Skin epidermis (tissue), 12 donors: Measurements from ENCODE around the gene SHISAL1.

Experiments
- H3K27ac ChIP-seq, 21 experiments: fragments of 200-600 bp; sonication (generic) in 11 of 21; one replicate each; pipeline ENCODE4 v1.5.0; 2020; ENCODE audit warnings: mild to moderate bottlenecking in 3 of 21, inconsistent platforms in 2 of 21, moderate library complexity in 2 of 21
- H3K4me3 ChIP-seq, 7 experiments: fragments of 200-600 bp; sonication (generic) in 2 of 7; one replicate each; pipeline ENCODE4 v1.5.0; 2020; ENCODE audit warnings: inconsistent platforms in 2 of 7, mild to moderate bottlenecking in 2 of 7, moderate library complexity in 1 of 7

Gene SHISAL1

DNA sequence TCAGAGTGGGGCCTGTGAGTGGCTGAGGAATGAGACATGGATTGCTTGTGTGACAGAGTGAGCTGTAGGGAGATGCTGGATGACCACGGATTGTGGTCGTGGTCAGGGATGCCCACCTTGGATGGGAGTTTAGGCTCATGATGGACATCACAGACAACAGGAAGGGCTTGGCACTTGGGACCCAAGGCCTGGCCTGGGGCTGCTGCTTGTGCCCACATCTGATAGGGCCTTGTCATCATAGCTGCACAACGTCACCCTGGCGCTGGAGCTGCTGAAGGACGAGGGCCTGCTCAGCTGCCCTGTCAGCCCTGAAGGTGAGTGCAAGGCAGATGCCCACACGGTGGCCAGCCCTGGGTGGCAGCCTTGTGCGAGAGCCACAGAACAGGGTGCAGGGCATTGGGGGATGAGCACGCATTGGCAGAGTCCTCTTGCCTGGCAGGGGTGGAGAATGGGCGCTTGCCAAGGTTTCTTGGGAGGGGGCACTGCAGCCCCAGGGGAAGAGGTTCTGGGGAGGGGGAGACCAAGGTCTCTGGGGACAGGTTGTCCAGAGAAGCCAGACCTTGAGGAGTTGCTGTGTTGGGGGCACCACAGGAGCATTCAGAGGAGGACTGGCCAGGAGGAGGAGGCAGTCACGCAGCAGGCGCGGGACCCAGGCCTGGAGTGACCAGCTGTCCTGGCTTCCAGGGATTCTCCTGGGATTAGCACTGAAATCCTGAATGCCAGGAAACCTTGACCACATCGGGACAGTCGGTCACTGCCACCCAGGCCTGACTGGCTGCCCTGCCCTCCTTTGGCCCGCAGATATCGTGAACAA is 107.0 kb downstream of the SHISAL1 start:
- Histone ChIP-seq H3K4me3 (no peak overlapping the region), H3K27ac (no peak overlapping the region)

DNA sequence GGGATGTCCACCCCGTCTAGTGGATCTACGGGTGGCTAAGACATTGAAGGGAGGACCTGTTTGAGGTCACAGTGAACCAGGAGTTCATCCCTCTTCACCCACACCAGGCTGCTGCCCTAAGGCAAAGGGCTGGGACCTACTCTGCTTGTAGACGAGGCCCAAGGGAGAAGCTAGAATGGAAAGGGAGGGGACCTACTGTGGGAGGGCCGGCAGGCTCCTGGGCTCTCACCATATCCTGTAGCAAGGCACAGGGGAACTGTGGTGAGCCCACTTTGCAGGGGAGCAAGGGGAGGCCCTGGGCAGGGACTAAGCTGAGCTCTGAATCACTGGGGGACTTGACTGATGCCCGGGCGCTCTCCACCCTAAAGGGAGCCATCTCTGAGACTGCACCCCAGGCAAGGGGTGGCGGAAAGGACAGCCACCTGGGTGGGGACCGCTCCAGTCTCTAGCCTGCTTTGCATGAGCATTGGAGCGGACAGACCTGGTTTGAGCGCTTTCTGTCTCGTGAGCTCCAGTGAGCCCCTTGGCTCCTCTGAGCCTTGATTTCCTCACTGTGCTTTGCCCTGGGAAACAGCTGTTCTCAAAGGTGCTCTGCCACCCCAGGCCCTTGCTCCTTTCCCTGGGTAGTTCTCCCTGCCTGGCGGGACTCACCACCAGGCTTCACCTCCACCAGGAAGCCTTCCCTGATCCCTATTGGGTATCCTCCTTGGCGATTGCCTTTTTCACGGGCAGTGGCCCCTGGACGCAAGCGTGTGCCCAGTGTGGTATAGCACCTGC is 107.8 kb downstream of the SHISAL1 start:
- H3K27ac ChIP-seq = no peak overlapping the region
- H3K4me3 ChIP-seq = no peak overlapping the region

DNA sequence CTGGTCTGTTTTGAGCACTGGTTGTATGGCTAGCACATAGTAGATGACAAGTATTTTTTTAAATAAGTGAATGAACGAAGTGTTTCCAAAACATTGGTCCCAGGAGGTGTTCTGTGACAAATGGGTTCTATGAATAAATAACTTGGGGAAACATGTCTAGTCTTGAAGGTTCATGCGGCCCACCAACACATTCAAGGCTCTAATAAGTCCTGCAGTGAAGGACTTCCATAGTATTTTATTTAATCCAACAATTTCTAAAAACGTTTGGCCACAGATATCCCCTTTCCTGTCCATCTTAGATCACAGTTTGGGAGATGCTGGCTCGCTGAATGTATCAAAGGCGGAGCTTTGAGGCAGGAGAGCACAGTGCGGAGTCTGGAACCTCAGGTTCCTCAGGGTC is 109.5 kb downstream of the SHISAL1 start:
- Histone ChIP-seq H3K4me3 (no peak overlapping the region), H3K27ac (no peak overlapping the region)

DNA sequence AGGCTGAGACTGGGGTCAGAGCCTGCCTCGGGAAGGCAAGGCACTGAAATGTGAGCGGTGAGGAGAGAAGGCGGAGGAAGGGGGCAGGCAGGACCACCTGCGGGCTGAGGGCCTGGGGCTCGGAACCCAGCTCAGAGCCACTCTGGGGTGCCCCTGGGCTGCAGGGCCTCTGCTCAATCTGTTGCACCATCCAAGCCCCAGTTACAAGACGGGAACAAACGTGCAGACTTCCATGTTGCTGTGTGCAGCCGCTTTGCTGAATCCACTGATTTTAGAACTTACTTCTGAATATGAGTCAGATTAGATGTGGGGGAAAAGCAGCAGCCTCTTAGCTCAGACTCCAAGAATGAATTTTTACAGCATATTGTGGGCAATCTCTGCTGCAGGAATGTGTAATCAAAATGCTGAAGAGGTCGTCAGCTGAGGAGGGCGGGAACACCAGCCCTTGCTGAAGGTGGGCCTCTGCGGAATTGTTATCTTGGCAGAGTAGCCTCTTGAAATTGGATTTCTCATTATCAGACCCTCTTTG is 110.4 kb downstream of the SHISAL1 start:
- Histone ChIP-seq H3K4me3 (no peak overlapping the region), H3K27ac (peak overlapping the region in 2 of 21 experiments; percentile 46 to 66)

DNA sequence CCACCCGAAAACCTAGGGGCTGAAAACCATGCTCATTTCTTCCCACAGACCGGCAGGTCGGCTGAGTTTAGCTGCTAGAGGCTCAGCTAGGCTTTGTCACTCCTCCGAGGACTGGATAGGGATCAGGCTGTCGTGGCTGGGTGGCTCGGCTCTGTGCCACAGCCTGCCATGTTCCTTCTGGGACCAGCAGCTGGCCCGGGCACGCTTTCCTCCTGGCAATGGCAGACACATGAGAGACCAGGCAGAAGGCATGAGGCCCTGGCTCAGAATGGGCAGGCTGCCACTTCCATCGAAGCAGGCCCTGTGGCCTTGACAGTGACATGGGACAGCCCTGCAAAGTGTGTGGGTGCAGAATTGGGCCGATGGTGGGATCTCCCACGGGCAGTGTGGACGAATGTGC is 111.1 kb downstream of the SHISAL1 start:
- Histone ChIP-seq H3K4me3 (no peak overlapping the region), H3K27ac (peak overlapping the region in 2 of 21 experiments; percentile 46 to 66)

DNA sequence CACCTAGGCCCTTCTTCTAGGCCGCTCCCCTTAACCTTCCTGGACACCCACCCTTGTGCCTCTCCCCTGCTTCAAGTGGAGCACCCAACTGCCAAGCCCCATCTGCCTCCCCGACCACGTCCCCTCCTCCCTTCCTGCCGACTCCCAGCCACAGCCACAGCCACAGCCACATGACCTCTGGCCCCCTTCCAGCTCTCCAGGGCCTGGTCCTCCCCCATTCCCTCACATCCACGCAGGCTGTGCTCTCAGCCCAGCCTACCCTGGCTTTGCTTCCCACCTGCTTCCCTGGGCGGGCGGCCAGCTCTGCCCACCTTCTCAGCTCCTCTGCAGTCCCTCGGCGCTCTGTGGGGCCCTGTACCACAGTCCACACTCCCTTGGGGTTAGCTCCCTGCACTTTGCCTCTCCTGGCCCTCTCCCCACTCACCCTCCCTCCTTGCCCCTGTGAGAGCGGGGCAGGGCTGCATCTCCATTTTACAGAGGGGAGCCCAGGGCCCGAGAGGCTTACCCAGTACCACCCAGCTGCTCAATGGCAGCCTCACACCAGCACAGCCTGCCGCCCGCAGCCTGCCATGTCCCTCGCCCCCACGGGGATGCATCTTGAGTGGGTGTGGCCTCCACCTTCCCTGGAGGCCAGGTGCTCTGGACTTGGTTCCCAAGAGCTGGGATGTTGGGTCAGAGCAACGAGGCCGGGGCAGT is 111.7 kb downstream of the SHISAL1 start:
- H3K4me3 ChIP-seq = no peak overlapping the region
- H3K27ac ChIP-seq = no peak overlapping the region

DNA sequence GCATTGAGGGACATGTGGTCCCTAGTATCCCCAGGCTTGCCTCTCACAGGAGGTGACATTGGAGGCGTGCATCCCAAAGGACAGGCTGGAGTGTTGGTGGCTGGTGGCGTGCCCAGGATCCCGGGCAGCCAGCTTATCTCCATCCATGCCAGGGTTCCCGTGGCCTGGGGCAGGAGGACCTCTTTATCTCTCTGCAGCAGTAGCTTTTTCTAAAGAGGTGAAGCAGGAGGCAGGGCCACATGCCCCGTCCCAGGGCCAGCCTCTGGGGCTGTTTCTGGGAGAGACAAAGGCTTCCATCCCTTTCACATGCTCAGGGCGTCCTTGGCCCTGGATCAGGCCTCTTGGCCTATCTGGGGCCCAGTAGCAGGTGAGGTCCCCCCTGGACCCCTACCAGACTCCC is 112.3 kb downstream of the SHISAL1 start:
- no peak overlapping the region for H3K27ac ChIP-seq
- H3K4me3 ChIP-seq = no peak overlapping the region

DNA sequence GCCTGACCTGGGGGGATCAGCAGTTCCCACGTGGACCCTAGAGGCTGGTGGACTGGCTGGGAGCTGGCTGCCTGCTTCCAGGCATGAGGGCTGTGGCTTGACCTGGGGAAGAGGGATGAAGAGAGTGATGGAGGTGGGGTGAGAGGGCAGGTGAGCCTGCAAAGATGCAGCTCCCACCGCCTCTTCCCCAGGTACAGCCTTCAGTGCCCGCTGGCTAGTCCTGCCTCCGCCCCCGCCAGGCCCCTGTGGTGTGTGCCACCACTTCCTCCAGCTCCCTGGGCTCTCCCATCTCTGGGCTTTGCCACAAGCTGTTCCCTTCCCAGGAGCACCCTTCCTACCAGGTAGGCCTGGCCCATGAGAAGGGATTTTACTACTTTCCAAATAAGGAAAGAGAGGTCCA is 112.9 kb downstream of the SHISAL1 start:
- Histone ChIP-seq H3K27ac (no peak overlapping the region), H3K4me3 (no peak overlapping the region)

DNA sequence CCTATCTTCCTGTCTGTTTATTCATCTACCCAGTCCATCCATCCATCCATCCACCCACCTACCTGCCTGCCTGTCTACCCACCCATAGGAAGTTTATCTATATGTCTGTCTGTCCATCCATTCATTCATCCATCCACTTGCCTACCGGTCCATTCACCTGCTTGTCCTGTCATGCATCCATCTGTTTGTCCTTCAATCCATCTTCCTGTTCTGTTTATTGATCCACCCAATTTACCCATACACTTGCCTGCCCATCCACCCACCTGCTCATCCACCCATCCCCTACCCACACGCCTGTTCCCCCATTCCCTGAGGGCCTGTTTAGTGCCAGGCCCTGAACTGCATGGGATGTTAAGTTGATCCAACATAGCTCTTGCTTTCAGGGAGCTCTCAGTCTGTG is 113.6 kb downstream of the SHISAL1 start:
- Histone ChIP-seq H3K27ac (no peak overlapping the region), H3K4me3 (no peak overlapping the region)

DNA sequence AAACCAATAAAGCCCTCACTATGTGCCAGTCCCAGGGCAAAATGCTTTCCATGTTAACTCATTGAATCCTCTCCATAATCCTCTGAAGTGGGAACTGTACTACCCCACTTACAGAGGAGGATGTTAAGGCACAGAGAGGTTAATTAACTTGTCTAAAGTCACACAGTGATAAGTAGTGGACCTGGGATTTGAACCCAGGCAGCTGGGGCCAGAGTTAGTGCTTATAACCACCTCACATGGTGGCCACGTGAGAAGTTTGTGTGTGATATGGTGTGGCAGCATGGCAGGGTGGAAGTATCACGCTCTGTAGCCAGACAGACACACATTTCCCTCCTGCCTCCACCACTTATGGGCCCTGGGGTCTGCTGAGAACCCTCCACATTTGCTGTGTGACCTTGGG is 115.5 kb downstream of the SHISAL1 start:
- no peak overlapping the region for H3K4me3 ChIP-seq
- no peak overlapping the region for H3K27ac ChIP-seq

DNA sequence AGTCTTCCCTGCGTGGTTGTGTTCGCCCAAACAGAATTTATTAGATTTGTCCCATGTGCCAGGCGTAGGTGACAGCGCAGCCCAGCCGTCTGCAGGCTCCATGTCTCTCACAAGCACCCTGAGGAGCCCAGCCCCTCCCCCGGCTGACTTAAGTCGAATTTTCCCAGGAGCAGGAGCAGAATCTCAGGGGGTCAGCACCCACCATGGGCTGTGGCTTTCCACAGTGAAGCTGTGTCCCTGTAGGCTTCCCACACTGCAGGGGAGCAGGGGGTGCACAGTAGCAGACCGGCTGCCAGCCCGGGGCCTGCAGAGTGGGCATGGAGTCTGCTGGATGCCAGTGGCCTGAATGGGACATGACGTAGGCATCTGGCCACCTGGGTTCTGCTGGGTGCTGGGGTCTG is 116.0 kb downstream of the SHISAL1 start:
- Histone ChIP-seq H3K27ac (no peak overlapping the region), H3K4me3 (no peak overlapping the region)

DNA sequence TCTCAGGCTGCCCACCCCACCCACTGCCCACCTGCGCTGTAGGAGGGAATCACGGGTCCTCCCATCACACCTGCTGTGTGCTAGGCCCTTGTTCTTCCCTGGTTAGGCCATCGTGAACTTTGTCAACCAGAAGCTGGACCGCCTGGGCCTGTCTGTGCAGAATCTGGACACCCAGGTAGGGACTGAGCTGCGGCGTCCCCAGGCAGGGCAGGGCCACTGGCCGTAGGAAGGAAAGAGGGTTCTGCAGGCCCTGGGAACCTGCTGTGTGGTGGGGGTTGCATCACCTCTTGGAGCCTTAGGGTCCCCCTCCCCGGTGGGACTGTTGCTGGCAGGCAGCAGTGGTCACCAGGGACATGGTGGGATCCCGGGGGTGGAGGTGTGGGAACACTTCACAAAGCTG is 116.5 kb downstream of the SHISAL1 start:
- no peak overlapping the region for H3K4me3 ChIP-seq
- no peak overlapping the region for H3K27ac ChIP-seq

DNA sequence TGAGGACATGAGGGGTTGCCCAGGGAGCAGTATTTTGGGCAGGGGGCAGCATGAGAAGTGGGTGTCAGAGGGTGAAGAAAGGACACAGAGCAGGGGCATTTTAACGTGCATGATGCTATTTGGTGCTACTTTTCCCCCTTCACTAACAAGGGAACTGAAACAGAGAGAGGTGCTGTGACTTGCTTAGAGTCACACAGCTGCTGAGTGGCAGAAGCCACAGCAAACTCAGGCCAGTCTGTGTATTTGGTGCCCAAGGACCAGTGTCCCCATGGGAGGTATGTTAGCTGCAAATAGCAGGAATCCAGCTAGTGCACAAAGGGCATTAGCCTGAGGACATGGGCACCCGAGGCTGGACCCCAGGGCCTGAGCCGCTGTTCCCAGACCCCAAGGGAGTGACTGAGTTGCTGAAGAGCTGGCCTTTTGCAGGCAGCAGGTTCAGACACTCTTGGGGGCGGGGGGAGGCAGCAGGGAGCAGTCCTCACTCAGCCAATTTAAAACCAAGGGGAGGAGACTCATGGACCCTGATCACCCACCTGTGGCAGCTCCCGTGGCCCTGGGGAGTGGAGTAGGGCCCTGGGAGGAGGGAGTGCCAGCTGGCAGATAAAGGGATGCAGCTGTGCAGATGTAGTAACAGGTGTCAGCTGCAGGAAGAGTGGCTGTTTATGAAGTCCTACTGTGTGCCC is 117.4 kb downstream of the SHISAL1 start:
- no peak overlapping the region for H3K27ac ChIP-seq
- no peak overlapping the region for H3K4me3 ChIP-seq

DNA sequence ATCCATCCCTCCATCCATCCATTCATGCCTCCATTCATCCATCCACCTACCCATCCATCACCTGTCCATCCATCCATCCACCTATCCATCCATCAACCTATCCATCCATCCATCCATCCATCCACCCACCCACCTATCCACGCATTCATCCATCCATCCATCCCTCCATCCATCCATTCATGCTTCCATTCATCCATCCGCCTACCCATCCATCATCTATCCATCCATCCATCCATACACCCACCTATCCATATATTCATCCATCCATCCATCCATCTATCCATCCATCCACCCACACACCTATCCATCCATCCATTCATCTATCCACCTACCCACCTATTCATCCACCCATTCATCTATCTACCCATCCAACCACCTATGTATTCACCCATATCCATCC is 118.2 kb downstream of the SHISAL1 start:
- no peak overlapping the region for H3K4me3 ChIP-seq
- H3K27ac ChIP-seq = no peak overlapping the region
